COLO668 (cell line): ENCODE measurements around the gene ABHD12.

ENCODE experiments used
- DNase-seq: peaks from one replicate; lab custom pipeline; 2025; ENCODE audit not compliant: unreplicated experiment; lab: John Stamatoyannopoulos, UW

ABHD12 gene

GRCh38 chr20:25309395-25310267 is 81.0 kb downstream of the ABHD12 start:
- peak; percentile 60 for DNase-seq

DNA sequence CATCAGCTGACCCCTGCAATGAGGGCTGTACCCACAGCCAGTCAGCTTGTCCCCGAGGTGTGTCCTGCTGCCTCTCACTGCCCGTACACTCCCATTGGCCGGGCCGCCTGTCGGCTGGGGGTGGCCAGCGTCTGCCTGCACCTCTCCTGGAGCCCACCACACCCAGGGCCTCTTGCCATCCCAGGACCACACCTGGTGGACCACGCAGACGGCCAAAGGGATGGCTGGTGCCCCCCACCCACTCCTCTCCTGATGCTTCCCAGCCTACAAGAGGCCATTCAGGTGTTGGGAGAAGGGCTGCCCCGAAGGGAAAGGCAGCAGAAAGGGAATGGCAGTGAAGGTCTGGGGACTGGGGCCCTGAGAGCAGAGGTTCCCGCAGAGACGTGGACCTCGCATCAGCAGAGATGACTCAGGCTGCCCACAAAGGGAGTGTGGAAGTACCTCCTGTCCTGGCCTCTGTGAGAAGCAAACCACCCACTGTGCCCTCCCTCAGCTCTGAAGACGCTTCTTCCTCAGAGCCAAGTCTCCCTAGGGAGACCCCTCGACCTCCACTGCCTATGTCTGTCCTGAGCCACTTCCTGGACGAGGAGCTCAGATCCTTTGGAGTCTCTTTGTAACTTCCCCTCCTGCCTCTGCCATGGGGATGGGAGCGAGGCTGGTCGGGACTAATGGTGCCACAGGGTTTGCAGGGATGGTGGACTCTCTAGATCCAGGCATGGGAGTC is 81.8 kb downstream of the ABHD12 start:
- no peak for DNase-seq

GRCh38 chr20:25308083-25308491 is 82.5 kb downstream of the ABHD12 start:
- no peak for DNase-seq

DNA sequence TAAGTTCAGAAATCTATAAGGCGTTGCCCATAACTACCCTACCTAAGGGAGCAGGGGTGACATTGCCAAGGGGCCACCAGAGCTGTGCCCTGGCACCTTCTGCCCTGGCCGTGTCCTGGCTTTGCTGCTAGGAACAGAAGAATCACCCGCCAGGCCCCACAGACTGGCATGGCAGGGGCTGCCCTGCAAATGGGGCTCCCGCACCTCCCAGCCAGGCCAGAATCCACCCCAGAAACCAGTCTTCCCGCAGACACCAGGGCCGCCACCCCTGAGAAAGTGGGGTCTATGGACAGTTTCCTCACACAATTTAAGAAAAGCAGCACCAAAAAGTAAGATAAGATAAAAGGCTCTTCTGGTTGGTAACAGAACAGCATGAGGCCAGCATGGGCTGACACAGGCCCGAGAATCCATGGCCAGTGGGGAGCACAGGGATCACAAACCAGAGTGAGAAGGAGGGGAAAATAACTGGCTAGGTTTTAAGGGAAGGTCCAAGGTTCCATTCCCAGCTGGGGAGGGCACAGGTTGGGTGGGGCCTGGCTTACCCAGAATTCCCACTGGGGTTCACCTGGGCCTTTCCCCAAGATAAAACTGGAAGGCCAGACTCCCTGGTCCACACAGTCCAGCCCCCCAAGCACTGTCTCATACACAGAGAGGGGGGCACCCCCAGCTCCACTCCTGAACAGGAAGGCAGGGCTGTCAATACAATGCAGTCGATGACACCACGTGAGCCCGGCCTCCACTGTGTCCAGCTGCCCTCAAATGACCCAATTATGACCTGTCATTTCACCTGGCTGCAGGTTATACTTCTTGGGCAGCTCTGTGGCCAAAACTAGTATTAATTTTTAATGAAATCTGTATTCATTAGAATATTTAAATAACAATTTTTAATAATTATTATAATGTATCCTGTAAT is 83.4 kb downstream of the ABHD12 start:
- no peak for DNase-seq

- no peak for DNase-seq
These were observed 86.5 kb downstream of the ABHD12 start for GRCh38 chr20:25304025-25304549.

- DNase-seq, result no peak
These were observed 87.2 kb downstream of the ABHD12 start for GRCh38 chr20:25303292-25304024.

DNA sequence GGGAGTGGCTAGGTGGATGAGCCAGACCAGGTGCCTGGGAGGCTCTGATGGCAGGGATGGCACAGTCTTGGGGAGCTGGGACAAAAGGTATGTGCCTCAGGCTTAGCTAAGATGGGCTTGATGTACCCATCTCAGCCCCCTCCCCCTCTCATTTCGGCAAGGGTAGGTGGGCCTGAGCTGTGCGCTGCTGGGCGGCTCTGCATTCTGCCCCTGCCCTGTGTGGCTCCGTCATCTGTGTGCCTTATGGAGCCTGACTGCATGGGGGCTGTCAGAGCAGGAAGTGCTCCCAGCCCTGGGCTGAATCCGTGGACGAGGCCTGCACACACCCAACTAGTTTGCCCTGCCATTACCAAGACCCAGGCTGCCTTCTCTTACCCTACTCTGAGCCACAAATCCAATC is 88.0 kb downstream of the ABHD12 start:
- DNase-seq, result no peak

DNA sequence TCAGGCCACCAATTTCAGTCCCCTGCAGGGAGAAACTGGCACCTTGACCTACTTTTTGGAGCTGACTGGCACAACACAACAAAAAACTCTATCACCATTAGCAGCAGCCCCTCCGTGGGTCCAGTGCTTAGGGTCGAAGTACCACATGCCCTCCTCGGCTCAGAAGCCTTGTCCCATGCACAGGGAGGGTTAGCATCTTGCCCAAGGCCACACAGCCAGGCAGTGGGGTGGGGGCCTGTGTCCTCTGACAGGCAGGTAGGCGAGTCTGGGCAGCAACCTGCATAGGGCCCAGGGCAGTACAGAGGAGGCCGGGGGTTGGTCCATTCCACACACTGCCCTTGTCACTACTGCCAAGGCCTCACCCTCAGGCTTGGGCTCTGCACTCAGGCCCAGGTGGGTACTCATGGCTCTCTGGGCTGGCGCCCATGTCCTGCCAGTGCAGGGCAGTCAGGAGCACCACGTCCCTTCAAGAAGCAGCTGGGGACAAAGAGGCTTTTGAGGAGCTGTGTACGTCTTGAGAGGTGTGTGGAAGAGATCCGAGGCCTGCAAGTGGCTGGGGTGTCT is 89.2 kb downstream of the ABHD12 start:
- DNase-seq, result no peak

- no peak for DNase-seq
These were observed 90.0 kb downstream of the ABHD12 start for GRCh38 chr20:25300496-25301170.

DNA sequence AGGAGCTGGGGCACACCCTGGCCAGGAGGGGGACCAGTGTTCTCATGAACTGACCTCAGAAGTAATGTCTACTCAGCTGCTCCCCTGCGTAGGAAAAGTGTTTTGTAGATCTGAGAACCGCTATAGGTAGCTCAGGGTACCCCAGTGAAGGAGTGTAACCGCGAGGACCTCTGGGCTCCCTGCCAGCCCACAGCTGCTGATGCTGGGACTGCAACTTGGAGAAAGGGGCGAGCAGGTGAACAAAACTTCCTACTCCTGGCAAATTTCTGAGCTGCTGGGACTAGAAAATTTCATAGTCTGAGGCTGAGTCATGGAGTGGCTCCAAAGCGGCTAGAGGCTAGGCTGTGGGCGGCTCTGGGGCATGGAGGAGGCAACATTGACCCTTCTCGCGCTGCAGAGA is 90.8 kb downstream of the ABHD12 start:
- no peak for DNase-seq

- no peak for DNase-seq
These were observed 93.3 kb downstream of the ABHD12 start for GRCh38 chr20:25297141-25297905.

DNA sequence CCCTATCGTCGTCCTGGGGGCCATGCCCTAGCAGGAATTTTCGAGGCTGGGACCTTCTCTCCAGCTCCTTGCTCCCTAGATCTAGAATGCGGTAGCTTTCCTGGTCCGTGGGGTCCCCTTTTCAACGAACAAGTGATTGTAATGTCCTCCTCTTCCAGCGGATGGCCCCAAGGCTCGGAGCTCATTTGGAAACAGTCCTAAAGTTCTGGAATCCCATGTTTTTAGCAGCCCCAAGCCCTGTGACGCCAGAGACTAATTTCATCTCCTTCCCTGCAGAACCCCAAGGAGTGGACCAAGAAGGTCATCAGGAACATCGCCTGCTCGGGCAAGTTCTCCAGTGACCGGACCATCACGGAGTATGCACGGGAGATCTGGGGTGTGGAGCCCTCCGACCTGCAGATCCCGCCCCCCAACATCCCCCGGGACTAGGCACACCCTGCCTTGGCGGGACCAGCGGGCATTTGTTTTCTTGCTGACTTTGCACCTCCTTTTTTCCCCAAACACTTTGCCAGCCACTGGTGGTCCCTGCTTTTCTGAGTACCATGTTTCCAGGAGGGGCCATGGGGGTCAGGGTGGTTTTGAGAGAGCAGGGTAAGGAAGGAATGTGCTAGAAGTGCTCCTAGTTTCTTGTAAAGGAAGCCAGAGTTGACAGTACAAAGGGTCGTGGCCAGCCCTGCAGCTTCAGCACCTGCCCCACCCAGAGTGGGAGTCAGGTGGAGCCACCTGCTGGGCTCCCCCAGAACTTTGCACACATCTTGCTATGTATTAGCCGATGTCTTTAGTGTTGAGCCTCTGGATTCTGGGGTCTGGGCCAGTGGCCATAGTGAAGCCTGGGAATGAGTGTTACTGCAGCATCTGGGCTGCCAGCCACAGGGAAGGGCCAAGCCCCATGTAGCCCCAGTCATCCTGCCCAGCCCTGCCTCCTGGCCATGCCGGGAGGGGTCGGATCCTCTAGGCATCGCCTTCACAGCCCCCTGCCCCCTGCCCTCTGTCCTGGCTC is 94.2 kb downstream of the ABHD12 start:
- peak; percentile 59 for DNase-seq

- no peak for DNase-seq
These were observed 95.1 kb downstream of the ABHD12 start for GRCh38 chr20:25295386-25296093.

DNA sequence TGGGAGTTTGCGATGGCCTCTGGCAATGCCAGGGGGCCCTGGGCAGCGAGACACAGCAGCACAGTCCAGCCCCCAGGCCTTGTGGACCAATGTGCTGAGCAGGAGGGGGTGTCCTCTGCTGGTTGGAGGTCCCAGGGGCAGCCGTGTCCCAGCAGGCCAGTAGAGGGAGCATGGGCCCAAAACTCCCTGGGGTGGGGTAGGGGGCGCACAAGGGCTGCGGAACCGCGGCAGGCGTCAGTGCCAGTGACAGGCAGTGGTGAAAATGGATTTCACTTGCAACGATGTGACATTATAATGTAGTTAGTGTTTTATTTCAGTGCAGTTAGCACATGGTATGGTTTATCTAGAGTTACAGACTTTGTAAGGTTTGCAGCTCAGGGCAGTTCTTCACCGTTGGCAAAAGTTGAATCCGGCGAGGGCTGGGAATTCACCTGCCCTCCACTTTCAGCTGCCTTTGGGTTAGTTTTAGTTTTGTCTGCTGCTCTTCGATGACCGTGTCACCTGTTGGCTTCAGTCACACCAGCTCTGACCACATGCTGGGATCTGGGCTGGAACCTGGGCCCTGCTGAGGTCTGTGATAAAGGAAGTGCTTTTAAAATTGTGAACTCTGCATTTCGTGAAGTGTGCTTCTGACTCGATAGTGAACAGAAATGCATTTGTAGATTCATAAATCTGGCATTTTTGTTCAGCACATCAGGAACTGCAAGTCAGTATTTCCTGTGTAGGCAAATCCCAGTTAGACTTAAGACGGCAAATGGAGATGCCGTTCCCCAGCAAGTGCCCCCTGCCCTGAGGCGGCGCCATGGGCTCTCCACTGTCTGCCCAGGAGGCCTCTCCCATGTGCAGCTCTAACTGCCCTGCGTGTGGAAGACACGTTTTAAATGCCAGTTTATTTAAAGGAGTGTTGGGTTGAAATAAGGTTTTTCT is 95.9 kb downstream of the ABHD12 start:
- peak; percentile 49 for DNase-seq

- no peak for DNase-seq
These were observed 96.7 kb downstream of the ABHD12 start for GRCh38 chr20:25293910-25294458.
